ENCODE results near the gene PIGM.

Gene PIGM

DNA sequence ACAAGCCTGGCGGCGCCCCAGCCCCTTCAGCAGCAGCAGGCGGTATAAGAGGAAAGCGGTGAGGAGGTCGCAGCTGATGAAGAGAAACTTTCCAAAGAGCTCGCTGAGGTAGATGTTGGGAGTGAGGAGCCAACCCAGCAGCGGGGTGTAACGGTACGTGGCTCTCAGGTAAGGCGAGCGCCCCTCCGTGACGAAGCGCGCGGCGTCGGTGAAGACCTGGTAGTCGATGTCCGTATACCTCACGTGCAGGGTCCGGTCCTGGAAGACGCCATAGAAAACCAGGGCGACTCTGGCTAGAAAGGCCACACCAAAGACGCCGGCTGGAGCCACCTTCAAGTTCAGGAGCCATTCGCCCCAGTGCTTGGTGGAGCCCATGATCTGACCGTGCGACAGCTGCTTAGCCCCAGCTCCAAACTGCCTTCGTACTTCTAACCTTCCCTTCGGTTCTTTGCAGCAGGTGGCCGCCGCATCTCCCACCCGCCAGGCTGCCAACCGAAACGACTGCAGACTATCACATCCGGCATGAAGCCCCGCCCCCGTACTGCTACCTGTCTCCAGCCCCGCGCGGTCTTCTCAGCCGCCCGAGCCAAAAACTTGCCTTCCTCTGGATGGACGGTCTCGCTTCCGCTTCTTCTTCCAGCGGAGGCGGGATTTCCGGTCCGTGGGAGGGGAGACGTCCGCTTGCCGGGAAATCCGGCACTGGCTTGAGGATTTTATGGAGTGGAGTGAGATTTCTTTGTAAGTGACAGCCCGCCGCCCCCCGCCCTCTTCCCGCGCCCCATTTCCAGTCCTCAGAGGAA is at the start of gene PIGM:
Gene PIGM, minus strand, starts transcription at position 626 of the 800 bp plus-strand sequence. Its CDS starts 251 bp downstream, at position 375.
- peak; percentile 91 to 93 for DNase-seq

DNA sequence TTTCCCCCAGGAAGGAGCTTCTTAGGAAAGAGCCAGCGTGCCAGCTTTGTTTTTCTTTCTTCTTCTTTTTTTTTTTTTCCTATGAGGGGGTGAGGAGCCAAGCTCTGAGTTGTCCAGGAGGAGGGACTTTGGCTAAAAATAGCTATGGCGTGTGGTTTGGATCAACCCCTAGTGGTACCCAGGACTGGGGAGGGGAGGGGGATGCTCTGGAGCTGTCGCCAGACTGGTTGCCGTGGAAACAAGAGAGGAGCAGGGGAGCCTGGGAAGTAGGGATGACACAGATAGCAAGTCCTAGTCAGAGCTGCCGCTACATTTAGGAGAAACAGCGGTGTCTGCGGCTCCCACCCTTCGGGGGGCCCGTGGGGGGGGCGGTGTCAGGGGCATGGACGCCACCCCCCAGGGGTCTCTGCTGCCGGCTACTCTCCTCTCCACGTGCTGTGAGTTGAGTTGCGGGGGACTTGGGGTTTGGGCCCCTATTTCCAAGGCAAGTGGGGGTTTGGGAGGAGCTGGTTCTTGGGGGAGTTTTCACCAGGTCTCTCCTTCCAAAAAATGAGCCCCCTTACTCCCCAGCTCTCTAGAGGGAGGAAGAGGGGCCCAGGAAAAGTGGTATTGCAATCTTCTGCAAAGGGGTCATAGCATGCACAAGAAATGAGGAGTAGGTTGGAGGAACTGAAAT is 49.6 kb upstream of the PIGM start, which contains the start of gene KCNJ9:
Gene KCNJ9, plus strand, starts transcription at position 278 of the 676 bp plus-strand sequence. CDS start 2,493 bp downstream, outside the sequence.
- DNase-seq: no peak

DNA sequence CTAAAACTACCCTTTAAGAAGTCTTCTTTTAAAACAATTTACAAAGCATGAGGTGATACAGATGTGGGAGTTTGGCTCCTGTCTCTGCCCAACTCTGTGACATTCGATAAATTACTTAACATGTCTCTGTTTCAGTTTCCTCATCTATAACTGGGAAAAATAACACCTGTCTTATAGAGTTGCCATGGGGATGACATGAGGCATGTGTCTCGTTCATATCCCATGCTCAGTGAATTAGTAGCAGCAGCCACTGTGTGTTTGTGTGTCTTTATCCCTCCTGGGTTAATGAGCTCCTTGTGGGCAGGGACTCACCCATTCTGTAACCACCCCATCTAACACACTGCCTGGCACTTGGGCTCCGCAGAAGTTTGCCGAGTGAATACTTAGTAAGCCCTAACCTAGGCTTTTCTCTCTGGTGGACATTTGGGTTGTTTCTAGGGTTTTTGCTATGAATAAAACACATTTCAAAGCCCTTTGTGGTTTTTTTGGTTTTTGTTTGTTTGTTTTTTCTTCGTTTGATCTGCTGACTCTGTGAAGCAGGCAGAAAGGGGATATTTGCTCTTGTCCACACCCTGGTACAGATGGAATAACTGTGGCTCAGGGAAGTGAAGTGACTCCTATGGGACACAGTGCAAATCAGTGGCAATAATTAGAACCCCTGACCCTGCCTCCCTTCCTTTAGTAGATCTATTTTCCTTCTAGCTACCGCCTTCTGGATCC is 48.8 kb upstream of the PIGM start:
- DNase-seq: no peak

DNA sequence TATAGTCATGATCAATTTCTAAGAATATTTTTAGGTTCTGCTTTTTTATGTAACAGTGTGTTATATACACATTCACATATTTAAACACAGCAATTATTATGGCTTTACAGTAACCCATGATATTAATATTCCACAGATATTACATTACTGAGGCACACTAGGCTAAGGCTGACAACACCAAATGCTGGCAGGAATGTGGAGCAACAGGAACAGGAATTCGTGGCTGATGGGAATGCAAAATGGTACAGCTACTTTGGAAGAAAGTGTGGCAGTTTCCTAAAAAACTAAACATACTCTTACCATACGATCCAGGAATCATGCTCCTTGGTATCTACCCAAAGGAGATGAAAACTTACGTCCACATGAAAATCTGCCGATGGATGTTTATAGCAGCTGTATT is 47.7 kb upstream of the PIGM start:
- DNase-seq: no peak

DNA sequence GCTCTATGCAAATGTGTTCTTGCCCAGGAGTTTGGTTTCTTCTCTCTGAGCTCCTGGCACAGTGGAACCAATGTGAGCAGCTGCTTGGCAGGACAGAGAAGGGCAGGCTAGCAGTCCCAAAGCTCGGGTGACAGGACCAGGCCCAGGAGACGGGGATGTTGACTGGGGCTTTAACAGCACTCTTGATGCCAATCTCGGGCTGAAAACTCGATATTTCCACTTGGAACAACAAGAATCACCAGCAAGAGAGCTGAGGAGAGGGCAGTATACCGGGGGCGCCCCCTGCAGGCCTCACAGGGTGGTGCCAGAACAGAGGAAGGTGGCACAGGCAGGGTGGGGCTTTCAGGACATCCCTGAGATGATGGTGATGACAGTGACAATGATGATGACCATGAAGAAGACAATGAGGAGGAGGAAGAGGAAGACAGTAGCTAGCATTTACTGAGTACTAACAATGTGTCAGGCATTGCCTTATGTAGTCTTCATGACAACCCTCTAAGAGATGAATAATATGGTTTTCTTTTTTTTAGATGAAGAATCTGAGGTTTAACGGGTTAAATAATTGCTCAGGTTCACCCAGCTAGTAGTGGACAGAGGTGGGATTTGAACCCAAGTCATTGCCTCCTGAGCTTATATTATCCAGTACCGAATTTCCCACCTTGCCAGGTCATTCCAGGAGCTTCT is 46.9 kb upstream of the PIGM start:
- peak; percentile 41 to 47 for DNase-seq

DNA sequence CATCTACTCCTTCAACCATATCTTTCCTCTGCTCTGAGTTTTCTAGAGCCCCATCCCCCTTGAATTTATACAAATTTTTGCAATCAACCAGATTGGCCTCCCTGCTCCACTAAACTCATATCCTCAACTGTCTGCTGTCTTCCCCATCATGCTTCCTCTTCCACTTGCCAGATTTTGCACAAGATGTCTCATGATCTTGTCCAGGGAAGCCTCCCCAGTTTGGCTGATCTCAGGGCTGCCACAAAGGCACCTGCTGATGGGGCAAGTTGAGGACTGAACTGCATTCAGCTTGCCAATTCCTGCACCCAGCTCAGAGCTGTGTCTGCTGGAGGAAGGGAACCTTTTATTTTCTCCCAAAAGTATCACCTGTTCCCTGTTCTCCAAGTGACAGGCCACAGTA is 45.7 kb upstream of the PIGM start:
- no peak for DNase-seq

DNA sequence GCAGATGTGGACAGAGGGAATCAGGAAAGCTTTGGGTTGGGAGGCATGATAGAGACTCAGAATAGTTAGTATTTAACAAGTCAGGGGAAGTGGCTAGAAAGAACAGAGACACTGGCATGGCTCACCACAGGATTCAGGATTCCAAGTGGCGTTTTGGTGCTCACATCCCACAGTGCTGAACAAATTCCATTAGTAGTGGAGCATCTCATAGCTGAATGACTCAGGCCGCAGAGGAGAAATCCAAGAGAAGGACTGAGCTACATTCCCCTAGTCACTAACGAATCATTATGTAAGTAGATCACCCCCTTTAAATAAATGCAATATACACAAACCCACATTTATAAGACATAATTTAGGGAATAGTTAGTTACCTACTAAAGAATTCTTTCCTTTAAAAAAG is 44.5 kb upstream of the PIGM start:
- DNase-seq: no peak

DNA sequence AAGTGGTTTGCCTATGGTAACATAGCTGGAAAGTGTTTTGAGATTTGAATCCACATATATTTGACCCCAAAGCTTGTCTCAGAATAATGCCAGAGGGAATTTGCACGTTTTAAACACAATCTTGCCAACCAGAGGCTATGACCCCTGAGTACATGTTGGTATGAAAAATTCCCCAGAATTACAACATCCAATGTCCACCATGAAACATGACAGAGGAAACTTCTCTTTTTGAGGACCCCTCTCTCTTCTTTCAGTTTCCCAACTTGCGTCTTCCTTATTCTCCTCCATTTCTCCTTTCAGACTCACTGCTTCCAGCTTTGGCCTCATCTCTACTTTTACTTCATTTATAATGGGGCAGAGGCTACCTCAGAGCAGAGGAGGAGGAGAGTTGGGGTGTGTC is 44.0 kb upstream of the PIGM start:
- no peak for DNase-seq

DNA sequence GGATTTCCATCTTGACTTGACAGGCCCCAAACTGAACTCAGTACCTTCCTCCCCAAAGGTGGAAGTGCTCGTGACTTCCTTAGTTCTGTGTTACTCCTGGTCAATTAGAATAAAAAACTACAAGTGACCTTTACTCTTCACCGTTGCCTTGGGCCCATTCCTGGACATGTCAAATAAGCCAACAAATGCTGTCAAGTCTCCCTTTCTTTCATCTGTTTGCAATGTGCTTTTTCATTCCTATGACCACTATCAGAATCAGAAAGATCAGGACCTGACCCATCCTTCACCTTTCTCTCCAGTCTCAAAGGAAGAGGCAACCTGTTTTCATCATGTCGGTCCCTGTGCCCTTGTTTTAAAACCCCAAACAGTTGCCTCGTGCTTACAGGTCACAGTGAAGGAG is 43.1 kb upstream of the PIGM start:
- no peak for DNase-seq

DNA sequence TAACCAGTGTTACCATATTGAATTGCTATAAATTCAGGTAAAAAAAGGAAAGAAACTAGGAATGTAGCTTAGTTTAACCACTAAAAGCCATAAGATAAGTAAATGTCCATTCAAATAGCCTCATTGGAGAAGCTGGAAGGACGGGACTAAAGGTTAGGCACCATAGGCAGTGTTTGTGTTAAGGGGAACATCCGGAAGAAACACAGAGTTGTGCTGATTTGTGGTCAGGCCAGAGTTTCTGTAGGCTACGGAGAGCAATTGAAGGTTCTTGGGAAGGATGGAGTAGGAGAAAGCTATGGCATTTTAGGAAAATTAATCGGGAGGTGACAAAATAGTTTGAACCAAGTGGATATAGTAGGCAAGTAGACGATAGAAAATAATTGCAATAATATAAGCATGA is 39.5 kb upstream of the PIGM start:
- DNase-seq: no peak

DNA sequence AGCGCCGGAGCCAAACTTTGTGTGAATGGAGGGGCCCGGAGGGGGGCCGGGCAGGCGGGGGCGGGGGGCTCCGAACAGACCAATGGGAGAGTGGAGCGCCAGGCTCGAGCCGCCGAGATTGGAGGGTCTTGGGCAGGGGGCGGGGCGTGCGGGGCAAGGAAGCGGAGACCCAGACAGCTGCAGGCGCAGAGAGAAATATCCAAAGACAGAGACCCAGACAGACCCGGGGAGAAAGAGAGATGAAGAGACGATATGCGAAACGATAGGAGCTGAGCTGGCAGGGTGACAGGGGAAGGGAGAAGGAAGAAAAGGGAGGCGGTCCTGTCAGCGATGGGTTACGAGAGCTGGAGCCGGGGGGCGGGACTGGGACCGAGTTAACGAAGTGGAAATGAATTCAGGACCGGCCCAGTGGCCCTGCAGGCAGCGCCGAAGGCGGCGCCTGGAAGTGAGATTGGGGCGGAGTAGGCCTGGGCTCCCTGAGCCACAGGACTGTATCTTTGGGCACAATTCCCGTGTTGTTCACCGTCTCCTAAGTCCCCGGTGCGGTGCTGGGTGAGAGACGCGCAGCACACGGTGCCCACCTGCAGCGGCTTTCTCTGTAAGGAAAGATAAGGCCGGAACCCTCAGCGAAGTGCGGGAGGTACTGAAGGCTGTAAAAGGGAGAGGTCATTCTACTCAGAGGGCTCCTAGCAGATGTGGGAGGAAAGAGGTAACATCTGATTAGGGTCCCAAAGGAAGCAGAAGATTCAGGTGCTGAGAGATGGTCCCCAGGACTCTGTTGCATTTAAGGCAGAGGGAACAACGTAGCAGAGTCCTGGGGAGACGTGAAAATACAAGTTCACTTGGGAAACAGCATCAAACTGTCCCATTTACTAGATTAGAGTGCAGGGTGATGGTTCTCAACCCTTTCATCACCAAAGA is 38.7 kb upstream of the PIGM start:
- DNase-seq: peak; percentile 62 to 65

DNA sequence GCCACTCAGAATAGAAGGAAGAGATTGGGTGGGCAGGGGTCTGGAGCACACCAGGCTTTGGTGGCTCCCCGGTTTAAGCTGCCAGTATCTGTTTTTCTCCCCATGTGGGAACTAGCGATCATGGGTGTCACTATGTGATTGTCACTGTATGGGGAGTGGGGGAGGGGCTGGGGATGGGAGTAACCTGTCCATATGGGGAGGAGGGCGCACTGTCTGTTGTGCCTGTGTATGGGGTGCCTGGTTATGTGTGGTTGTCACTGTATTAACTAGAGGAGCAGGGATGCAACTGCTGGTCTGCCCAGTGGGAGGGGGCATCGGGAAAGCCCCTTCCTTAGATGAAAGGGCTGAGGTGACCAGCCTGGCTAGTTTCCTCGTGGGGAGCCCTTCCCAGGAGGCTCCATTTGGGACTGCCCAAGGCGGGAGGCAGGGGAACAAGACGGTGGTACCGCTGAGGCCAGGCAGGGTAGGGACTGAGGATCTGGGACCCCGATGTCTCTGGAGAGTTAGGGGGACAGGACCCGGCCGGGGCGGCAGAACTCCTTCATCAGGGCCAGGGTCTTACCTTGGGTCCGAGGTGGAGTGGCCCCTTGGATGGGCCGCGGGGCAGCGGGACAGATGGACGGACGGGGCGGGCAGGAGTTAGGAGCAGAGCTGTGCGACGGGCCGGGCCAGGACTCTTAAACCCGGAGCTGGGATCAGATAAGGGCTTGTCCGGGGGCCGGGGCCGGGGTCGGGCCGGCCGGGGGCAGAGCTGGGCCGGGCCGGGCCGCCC is 37.9 kb upstream of the PIGM start, which contains the start of gene KCNJ10:
Gene KCNJ10, minus strand, starts transcription at position 701 of the 772 bp plus-strand sequence. CDS start 27,628 bp downstream, outside the sequence.
- no peak for DNase-seq

DNA sequence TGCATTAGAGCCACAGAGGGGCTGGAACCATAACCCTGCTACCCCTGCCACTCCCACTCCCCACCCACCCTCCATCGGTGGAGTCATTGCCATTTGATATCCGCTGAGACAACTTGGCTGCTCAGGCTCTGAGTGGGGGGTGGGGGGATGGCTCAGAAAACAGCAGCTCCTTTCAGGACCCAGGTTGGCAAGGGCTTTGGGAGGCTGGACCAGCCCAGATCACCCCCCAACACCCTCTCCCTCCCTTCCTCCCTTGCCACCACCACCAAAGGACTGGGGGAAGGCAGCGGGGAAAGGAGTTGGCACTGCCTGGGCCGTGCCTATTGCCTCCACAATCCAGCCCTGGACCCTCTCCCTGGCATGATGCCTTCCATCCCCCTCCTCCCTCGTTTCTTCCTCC is 36.4 kb upstream of the PIGM start:
- no peak for DNase-seq

DNA sequence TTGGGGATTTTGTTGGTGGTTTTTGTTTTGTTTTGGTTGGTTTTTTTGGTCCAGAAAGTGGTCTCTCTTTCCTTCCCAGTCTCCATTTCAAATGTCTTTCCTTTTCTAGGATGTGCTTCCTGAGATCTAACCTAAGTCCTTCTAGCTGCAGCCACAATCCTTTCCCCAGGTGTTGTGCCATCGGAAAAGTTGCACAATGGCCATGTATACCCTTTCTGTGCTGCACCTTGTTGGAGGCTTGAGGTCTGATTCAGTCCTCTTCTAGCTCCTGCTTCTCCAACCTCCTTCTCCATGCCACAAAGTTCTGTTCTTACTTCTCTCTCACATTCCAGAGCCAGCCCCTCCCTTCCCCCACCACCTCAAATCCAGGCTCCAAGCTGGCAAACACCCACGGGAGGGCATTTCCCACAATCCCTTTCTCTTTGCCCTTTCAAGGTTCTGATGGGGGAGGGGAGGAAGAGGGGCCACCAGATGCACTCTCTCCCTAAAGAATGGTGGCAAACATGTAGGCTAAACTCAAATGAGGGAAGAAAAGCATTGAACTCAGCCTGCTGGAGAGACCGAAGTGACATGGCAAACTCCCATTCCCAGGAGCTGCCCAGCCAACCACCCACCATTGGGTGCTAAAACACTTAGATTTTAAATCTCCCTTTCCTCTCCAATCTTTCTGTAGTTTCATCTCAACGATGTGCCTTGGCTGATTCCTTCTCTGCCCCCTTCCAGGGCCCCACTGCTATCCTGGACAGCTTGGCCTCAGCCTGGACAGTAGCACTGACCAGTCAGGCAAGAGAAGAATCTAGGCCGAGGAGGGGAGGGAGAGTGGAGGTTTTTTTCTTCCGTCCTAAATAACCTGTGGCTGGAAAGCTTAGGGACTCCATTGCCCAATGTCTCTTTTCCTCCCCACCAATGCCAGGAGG is 35.3 kb upstream of the PIGM start:
- no peak for DNase-seq

DNA sequence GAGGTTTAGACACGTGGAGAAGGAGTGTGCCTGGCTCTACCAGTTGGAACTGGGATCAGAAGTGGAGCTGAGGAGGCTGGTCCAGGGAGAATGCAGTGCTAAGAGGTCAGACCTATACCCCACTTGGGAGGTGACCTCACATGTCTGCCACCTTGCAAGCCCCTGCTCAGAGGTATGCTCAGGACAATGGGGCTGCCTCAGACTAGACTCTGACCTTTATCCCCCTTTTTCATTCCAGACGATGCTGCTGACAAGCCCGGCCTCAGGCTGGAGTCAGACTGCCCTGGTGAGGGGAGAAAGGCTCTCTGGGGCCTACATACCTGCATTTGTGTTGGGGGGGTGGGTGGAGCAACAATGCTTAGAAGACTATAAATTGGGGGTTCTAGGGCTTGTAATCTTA is 33.0 kb upstream of the PIGM start:
- DNase-seq: no peak

DNA sequence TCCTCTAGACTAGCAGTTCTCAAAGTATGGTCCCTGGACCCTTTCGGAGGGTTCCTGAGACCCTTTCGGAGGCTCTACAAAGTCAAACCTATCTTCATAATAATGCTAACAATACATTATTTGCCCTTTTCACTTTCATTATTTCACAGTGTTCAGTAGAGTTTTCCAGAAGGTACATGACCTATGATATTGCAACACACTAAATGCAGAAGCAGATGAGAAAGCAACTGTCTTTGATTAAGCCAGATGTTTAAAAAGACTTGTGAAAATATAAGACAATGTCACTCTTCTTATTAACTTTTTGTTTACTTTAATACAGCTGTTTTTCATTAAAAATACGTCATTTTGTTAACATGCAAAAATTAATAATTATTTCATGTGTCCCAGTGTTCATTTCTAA is 32.4 kb upstream of the PIGM start:
- DNase-seq: no peak

DNA sequence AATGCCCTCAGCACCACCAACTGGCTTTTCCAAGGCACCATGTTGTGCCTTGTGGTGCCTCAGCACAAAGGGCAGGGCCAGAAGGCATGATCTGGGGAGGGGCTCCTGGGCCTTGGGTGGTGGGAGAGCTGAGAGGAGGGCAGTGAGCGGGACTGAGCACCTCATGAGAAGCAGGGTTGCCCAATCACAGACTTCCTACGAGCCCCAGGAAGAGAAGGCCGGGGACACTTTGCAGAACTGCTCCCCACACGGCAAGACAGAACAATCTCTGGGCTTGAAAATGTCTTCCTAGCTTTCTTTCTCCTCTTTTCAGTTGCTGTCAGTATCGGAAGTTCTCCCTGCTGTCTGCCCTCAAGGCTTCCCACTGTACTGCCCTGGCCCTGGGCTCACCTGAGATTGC is 31.4 kb upstream of the PIGM start:
- DNase-seq: no peak

DNA sequence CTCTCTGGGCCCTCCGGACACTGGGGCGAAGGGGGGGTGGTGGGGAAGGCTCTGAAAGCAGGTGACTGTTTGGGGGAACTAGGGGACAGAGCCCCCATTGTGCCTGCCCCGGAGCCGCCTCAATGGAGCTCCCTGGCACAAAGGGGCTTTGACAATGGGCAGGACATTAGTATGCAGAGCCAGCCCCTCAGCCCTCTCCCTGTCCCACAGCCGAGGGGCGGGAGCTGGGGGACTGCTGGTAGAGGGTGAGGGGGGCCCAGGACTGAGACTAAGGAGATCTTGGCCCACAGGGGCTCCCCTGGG is 30.4 kb upstream of the PIGM start:
- no peak for DNase-seq

DNA sequence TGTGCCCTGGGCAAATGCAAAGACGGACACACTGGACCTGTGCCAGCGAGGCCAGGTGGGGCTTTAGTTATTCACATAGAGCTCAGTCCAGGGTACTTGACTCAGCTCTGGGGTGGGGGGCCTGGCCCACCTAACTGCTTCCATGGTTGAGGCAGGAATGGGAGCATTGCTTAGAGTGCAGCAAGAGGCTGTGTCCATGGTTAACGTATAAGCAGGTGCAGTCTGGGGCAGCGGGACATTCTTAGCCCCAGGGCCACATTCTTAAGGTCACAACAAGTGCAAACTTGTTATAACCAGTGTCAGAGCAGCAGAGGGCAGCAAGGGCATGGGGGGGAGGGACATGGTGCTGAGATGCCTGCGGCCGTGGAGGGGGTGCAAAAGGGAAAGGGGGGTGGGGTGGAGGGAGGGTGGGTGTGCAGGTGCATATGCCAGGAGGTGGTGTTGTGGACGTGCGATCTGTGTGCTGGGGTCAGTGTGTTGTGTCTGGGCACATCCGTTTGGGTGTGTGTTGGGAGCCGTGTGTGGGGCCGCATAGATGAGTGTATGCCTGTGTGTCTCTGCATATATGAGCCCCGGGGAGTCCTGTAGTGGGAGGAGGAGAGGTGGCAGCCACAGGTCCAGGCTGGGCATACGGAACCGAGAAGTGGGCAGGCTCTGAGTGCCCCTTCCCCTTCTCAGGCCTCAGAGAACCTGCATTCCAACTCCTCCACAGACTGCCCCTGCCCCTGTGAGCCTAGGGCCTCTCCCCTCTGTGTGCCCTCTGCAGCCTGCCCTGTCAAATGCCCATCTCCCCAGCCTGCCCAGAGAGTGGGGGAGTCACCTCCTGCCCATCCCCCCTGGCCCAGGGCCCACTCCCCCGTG is 29.8 kb upstream of the PIGM start:
- no peak for DNase-seq
